GM18519 (cell line): ENCODE measurements around the gene KIAA0319L.
"Not testable (repeated sequence)": the region's sequence is repeated elsewhere in the genome, so short reads cannot be mapped to it uniquely, and the experiment has no call there.

Experiments used
- ATAC-seq: cut with Tn5 transposase; IDR thresholded peaks from one replicate; pipeline ENCODE4 v1.9.1; 2021; ENCODE audit warnings: mild to moderate bottlenecking, moderate library complexity; ENCODE audit not compliant: unreplicated experiment, low FRiP score

KIAA0319L gene

DNA sequence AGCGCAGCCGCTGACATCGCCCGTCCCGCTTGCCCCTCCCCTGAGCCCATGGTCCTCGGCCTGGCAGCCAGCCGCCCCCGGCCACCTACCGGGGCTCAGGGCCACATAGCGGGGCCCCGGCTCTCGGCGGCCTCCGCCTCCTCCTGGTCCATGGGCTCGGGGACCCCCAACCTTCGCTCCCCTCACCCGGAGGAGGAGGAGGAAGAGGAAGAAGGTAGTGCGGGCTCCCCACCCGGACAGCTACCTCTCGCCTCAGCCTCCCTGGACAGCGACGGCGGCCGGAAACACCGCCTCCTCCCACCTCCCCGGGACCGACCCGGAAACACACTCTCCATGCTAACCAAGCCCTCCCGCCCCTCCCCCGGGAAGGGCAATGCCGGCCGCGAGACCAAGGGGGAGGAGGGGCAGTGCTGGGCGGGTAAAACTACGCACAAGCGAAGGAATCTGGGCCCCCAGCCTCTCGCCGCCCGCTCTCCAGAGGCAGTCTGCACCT lies at the start of gene KIAA0319L:
KIAA0319L (minus strand) TSS at position 286 of the 493 bp plus-strand sequence. CDS start 2,912 bp downstream, outside the sequence.
- peak; percentile 37 for ATAC-seq

DNA sequence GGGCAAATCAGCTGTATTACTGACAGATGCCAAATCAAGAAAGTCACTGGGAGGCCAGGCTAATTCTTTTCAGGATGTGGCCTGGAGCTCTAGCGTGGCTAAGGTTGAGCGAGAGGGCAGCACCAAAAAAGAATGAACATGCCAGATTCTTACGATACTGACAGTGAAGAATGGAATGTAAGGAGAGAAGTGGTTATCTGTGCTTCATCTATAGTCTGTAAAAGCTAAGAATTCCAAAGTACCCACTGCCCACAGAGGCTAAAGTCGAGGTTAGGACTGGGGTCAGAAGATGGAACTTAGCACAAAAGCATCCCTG lies 48.6 kb upstream of the KIAA0319L start:
- ATAC-seq: no peak

DNA sequence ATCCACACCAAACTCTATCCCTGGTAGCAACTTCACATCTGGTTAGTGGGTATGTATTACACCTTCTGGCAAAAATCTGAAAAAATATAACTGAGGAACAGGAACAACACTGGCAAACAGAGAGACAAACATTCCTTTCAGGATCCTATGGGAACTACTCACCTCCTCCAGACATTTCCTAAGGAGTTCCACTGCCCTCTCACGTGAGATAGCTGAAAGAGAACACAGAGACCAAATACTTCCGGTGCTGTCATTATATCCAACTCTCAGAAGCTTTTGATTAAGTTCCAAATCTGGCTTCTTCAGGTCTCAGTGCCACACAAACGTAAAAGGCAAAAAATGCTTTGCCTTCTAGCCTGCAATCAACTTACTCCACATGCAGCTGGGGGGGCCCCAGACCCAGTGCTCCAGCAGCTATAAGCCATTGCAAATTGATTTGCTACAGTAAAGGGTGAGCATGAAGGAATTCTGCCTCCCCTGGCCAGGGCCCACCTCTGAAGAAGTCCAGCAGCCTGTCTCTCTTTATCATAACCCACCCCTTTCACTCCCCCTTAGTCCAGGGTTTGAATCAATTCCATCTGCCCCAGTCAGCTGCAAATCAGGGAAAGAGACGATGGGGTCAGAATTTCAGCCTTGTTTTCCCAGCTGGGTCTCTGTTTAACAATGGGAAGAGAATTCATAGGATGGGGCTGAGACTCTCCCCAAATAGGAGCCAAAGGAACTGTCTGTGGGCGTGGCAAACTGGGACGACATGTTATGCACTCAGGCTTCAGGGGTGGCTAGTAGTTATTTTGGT lies 48.1 kb upstream of the KIAA0319L start:
- no peak for ATAC-seq

DNA sequence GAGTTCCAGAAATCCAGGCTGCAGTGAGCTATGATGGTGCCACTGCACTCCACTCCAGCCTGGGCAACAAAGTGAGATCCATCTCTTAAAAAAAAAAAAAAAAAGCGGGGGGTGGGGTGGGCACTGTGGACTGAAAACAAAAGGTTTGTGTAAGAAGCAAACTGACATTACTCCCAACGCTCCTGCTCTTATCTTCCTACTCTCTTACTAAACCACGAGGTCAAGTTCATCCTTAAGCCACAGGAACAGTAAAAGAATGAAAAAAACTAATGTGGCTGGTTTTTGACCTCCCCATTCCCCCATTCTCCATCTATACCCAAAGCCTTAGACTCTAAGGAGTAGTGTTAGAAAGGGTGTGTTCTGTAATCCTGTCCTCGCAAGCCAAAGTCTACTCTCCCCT lies 46.7 kb upstream of the KIAA0319L start:
- no peak for ATAC-seq

DNA sequence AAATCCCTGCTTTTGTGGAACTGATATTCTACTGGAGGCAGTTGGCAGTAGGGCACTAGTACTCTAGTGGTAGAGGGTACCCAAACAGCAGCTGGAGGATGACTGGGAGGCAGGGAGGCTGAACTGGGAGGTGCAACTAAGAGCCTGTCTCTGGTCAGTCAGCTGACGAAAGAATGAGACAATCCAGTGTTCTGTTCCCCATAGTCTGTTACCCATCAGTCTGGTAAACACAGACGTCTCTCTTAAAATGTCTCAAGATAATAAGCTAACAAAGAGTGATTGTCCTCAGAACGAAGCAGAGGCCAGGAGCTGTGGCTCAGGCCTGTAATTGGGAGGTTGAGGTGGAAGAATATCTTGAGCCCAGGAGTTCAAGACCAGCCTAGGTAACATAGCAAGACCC lies 46.3 kb upstream of the KIAA0319L start:
- ATAC-seq: no peak

DNA sequence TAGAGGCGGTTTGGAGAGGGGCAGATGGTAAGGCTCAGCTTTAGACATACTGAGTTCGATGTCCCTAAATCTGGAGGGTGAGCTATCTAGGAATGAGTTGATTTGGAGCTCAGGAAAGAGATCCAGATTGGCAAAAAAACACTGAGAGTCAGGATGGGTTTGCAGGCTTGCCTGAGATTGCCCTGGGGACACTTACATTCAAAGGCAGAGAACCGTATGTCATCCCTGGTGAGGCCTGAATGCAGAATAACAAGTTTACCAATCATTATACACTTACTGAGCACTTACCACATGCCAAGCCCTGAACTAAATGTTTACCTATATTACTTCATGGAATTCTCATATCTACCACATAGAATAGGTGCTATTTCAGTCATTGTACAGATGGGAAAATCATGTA lies 43.4 kb upstream of the KIAA0319L start:
- no peak for ATAC-seq

DNA sequence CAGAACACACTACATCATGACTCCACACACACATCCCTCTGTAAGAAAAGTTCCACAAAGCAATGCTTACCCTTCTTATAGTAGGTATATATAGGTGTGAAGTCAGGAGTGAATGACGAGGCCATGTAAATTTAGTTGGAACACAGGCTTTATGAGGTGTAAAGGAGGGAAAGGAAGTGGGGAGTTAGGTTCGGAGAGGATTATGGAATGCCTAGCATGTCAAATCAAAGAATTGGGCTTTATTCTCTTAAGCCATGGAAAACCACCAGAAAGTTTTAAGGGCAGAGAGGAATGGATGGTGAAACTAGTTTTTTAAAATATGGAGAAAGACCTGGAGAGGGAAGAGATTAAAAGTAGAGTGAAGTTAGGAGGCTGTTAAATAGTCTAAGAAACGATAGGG lies 42.2 kb upstream of the KIAA0319L start:
- ATAC-seq: no peak

DNA sequence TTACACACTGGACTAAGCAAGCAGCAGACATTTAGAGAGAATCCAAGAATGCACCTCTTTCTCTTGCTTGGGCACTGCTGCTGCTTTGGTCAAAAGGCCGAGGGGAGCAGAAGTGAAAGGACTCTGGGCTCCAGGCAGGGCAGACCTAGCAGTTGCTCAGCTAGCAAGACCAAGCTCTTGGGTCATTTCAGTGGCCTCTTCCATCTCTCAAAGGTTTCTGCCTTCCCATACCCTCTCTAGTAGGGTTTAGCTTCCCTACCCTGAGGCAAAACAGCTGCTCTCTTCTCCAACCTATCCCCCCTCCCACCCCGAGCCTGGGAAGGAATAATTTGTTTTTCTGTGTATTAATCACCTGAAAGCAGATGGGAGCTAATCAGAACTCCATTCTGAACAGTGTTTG lies 41.7 kb upstream of the KIAA0319L start:
- no peak for ATAC-seq

DNA sequence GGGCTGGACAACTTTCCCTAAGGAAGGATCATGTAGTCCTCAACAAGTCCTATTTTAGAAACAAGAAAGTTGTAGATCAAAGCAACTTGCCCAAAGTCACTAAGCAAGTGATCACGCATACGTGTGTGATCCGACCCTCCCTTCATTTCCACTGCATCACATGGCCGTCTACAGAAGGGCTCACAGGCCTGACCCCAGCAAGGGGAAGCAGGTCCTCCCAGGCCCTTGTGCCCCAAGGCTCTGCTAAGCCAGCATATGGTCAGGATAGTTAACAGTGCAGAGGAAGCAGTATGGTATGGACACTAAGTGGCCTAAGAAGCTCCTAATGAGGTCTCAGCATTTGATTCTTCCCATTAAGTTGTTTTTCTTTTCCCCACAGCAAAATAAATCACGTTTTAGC lies 40.7 kb upstream of the KIAA0319L start:
- ATAC-seq: no peak

DNA sequence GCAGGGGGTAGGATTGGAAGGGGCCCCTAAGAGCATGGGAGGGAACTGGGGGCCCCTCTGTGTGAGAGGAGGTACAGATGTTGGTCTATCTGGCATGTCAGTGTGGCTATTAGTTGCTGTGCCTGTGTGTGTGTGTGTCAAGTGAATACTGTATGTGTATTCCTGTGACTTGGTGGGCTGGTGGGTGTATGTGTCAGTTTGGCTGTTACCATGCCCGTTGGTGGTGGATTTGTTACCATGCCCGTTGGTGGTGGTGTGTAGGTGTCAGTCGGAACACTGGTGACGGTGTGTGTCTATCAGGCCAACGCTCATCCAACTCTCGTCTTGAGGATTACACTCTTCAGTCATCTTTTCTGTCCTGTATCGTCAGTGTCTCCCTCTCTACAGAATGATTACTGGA lies 38.5 kb upstream of the KIAA0319L start:
- ATAC-seq: no peak

DNA sequence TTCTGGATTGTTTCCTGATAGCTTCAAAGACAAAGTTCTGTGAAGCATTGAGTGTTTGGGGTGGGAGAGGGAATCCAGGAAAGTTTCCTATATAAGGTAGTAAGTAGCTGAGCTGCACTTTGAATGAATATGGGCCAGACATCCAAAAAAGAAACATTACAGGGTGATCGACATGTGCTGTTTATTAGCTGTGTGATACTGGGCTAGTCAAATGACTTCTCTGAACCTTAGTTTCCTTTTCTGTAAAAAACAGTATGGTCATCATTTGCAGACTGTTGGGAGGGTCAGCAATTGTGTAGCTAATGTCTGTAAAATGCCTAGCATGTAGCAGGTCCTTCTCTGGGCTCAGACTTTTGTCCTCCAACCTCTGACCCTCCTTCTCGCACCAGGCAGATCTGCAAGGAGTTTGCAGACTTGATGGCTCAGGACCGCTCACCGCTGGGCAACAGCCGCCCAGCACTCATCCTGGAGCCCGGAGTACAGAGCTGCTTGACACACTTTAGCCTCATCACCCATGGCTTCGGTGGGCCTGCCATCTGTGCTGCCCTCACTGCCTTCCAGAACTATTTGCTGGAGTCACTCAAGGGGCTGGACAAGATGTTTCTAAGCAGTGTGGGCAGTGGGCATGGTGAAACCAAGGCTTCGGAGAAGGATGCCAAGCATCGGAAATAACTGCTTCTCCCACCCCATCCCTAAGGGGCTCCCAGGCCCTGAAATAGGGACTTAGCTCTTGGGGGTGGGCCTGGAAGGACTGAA lies 37.0 kb upstream of the KIAA0319L start:
- no peak for ATAC-seq

DNA sequence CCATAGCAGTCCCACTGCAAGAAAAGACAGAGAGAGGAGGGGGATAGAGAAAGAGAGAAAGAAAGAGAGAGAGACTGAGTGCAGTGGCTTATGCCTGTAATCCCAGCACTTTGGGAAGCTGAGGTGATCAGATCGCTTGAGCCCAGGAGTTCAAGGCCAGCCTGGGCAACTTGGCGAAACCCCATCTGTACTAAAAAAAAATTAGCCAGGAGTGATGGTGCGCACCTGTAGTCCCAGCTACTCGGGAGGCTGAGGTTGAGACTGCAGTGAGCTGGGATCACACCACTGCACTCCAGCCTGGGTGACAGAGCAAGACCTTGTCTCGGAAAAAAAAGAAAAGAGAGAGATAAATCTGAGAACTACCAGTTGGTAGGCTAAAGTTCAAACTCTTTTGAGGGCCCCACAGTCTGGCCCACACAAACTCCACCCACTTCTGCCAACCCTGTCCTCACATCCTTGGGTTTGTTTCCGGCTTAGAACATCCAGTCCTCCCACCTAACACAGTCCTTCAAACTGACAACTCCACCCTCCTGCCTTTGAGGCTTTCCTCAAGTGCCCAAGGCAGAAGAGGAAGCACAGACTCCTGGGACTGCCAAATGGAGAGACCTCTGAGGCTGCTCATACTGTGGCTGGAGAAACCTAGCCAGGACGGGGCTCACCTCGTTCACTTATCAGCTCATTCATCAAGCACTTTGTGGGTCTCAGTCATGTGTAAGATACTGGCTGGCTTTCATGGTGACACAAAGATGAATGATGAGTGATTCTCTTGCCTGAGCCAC lies 36.0 kb upstream of the KIAA0319L start:
- ATAC-seq: no peak

DNA sequence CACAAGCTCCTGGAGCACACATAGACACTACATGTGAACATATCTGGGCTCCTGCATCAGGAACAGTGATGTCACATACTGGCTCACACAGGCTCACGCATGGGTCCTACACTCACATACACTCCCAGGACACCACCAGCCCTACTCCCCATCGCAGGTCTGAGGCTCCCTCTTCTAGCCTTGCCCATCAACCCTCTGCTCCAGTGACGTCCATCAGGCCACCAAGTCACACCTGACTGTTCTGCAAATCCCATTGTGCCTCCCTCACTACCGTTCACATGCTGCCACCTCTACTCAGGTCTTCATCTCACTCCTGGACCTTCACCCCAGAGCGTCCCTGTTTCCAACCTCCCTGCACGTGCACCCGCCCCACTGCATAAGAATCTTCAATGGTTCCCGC lies 34.0 kb upstream of the KIAA0319L start:
- no peak for ATAC-seq

DNA sequence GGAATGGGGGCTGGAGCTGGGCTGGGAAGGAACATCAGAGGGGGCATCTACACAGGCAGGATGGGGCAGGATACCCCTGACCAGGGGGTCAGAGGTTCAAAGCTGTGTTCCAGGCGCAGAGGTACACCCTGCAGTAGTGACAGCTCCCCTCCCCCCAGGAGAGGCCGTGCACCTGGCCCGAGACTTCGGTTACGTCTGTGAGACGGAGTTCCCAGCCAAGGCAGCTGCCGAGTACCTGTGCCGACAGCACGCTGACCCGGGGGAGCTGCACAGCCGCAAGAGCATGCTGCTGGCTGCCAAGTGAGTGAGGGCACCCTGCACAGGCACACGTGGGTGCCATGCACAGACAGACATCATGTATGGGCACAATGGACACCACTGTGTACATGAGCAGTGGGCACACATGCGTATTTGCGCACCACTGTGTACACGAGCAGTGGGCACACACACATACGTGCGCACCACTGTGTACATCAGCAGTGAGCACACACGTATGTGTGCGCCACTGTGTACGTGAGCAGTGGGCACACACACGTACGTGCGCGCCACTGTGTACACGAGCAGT lies 33.4 kb upstream of the KIAA0319L start:
- ATAC-seq: no peak

DNA sequence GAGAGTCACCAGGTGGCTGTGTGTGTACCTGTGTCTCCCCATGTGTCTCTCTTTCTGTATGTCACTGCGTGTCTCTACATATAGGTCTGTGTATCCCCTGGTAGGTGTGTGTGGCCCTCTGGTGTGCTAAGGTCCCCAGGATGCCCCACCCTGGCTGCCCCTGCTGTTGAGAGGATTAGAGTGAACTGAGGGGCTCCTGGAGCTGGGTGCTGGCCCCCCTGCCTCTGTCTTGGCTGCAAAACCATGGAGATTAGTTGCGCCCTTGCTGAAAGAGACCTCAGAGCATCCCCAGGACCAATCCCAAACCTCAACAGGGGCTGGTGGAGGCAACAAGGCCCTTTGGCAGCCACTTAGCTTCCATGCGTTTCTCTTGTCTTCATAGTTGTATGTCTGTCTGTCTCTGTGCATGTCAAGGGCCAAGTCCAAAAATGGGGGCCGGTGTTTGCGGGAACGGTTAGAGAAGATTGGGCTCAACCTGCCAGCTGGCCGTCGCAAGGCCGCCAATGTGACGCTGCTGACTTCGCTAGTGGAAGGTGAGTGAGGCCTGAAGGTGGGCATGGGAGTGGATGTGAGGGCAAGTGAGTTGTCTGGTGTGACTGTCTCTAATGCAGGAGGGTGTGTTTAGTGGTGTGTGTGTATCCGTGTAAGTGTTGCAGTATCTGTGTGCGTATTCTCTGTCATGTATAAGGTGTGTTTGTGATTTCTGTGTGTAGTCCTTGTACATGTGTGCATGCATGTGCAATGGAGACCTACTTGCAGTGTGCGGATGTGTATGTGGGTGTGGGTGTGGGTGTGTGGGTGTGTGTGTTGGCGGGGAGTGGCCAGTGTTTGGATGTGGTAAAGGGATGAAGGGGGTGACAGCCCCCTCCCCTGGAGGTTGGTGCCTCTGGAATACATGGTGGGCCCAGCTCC lies 32.6 kb upstream of the KIAA0319L start:
- ATAC-seq: no peak

DNA sequence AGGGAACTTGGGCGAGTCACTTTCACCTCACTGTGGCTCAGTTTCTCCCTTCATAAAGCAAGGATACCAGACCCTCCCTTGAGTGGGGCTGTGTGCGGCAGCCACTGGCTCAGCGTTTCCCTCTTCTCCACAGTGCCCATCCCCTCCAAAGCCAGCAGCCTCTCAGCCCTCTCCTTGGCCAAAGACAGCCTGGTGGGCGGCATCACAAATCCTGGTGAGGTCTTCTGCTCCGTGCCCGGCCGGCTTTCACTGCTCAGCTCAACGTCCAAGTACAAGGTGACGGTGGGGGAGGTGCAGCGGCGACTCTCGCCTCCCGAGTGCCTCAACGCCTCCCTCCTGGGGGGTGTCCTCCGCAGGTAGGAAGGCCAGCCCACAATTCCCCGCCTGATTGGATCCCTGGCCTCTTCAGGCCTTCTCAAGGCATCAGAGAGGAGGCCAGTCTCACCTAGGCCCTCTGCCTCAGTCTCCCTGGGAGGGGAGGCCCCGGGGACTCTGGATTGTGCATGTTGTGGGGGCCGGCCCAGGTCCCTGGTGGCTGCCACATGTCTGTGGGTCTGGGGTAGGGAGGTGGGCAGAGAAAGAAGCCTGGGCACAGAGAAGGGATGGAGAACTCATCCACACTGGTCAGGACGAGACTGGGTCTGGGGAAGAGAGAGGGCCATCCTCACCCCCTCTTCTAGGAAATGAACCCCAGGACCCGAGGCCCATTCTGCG lies 31.2 kb upstream of the KIAA0319L start:
- ATAC-seq: no peak

DNA sequence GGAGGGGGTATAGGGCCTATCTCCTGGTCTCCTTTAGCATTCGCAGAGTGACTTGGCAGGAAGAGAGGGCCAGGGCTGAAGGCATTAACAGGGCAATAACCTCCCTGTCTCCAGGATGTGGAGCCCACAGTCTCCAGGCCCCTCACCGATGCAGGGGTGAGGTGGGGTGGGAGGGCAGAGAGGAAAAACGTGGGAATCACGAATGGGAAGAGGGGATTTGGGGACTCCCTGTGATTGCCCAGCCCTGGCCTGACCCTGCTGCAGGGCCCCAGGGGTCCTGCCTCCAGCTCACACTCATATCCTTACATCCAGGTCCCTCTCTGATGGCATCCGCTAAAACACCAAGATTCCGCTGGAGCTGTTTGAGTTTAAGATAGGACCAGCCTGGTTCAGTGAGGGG lies 30.5 kb upstream of the KIAA0319L start:
- ATAC-seq: no peak

DNA sequence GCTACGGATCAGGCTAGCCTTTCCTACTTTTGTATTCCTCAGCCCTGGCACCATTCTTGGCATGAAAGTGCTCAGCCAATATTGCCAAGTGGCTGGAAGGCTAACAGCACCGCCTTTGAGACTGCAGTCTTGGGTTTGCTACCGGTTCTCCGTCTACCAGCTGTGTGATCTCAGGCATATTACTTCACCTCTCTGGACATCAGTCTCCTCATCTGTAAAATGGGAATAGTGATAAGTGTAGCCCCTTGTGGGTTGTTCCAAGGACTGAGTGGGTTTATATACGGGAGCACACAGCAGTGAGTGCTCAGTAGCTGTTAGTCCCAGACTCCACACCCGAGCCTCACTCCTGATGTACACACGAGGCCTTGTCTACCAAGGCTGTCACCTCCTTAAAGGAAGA lies 29.6 kb upstream of the KIAA0319L start:
- ATAC-seq: no peak

DNA sequence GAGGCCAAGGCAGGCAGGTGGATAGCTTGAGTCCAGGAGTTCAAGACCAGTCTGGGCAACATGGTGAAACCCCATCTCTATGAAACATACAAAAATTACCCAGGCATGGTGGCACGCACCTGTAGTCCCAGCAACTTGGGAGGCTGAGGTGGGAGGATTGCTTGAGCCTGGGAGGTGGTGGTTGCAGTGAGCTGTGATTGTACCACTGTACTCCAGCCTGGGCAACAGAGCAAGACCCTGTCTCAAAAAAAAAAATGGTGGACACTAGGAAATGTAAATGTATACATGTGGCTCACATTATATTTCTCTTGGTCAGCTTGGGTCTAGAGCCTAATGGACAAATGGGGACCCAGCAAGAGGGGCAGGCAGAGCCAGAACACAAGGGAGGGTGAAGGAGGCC lies 28.6 kb upstream of the KIAA0319L start:
- ATAC-seq: not testable (repeated sequence)
